ENCODE results near the gene SLC9A7.

DNA sequence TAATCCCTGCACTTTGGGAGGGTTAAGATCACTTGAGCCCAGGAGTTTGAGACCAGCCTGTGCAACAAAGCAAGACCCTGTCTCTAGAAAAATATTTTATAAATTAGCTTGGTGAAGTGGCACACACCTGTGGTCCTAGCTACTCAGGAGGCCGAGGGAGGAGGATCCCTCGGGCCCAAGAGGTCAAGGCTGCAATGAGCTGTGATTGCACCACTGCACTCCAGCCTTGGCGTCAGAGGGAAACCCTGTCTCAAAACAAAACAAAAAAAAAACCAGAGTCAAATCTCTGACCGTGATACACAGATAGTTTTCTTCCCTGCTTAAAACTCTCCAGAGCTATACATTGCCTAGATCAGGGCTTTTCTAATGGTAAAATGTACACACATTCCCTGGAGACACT, 131.9 kb downstream of the SLC9A7 start:
- TF ChIP-seq POLR2A (IDR thresholded peaks at IDR 0.05): no peak
- TF ChIP-seq, protein P1, sequence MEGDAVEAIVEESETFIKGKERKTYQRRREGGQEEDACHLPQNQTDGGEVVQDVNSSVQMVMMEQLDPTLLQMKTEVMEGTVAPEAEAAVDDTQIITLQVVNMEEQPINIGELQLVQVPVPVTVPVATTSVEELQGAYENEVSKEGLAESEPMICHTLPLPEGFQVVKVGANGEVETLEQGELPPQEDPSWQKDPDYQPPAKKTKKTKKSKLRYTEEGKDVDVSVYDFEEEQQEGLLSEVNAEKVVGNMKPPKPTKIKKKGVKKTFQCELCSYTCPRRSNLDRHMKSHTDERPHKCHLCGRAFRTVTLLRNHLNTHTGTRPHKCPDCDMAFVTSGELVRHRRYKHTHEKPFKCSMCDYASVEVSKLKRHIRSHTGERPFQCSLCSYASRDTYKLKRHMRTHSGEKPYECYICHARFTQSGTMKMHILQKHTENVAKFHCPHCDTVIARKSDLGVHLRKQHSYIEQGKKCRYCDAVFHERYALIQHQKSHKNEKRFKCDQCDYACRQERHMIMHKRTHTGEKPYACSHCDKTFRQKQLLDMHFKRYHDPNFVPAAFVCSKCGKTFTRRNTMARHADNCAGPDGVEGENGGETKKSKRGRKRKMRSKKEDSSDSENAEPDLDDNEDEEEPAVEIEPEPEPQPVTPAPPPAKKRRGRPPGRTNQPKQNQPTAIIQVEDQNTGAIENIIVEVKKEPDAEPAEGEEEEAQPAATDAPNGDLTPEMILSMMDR (IDR thresholded peaks at IDR 0.05): no peak
